Activated CD4-positive, alpha-beta T cell treated with anti-CD3 and anti-CD28 coated beads, Interleukin-2, amount 10 ng/mL, durations not matched to agents 24 days and 14 days (primary cell): Measurements from ENCODE around the gene OPCML. TPM values are rescaled to one million over a fixed set of nuclear protein-coding genes. Genes with fewer than 3 reads are reported as not detected.

Experiments
- DNase-seq: peaks from one replicate; pipeline ENCODE4 v3.0.0; 2022
- H3K27ac Mint-ChIP-seq: one replicate; pipeline ENCODE4 v1.8.0; 2022; ENCODE audit warnings: mild to moderate bottlenecking, mixed read lengths
- H3K27me3 Mint-ChIP-seq: one replicate; pipeline ENCODE4 v1.8.0; 2022; ENCODE audit warnings: mixed read lengths
- H3K36me3 Mint-ChIP-seq: one replicate; pipeline ENCODE4 v1.8.0; 2022; ENCODE audit warnings: low read depth, mild to moderate bottlenecking, mixed read lengths
- H3K4me1 Mint-ChIP-seq: one replicate; pipeline ENCODE4 v1.8.0; 2021; ENCODE audit warnings: mixed read lengths
- H3K4me3 Mint-ChIP-seq: one replicate; pipeline ENCODE4 v1.8.0; 2022; ENCODE audit warnings: mild to moderate bottlenecking, moderate library complexity, mixed read lengths
- H3K9me3 Mint-ChIP-seq: one replicate; pipeline ENCODE4 v1.8.0; 2021; ENCODE audit warnings: mixed read lengths
- intact Hi-C: fragments of 100-400 bp; cut with micrococcal nuclease; formaldehyde crosslinking; loops from one replicate; pipeline ENCODE4 v1.15.1; 2023
- total RNA-seq: library from RNA; stranded (reverse); gene quantifications from 2 replicates; pipeline ENCODE4 v1.2.3, GENCODE V29; 2022

The OPCML gene
- total RNA-seq, 1 donor from 2014 or later, result not detected

DNA sequence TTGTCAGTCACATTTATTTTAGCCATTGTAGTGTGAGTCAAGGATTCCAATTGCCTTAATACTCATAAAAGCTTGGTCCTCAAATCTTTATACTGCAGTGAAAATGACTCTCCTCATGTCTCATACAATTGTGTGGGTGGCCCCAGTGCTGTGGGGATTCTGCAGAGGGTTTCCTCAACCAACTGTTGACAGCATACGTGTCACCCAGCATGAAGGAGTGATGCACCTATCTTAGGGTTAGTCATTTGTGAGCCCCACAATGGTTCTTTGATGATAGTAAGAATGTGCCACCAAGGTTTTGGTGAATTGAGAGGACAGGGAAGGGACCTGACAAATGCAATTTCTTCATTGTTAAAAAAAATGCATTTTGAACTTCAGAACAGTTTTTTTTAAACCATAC lies 1046.2 kb downstream of the OPCML start:
- no peak for DNase-seq
- H3K36me3 Mint-ChIP-seq, result no peaks in the 10 kb centered on the region
- peaks cover 10% of the 10 kb centered on the region for H3K9me3 Mint-ChIP-seq
- no peaks in the 10 kb centered on the region for H3K4me1 Mint-ChIP-seq
- H3K4me3 Mint-ChIP-seq, result no peak overlapping the region
- intact Hi-C loops, result no loop called here
- H3K27ac Mint-ChIP-seq, result no peak overlapping the region
- no peaks in the 10 kb centered on the region for H3K27me3 Mint-ChIP-seq

DNA sequence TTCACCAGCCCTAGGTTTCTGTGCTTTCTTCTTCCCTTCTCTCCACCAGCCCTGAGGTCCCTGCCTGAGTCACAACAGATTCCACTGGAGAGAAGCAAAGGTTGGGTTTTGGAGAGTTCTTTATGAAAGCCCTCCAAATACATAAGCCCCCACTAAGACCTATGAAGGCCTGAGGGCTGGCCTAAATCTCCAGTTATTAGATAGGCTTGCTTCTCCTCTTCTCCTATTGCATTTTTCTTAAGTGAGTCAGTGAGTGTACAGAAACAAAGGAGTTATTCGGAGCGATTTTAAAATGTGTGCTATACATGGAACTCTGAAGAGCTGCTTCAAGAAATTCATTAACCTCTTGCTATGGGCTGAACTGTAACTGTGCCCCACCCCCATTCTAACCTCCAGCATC lies 1057.3 kb downstream of the OPCML start:
- H3K36me3 Mint-ChIP-seq, result no peaks in the 10 kb centered on the region
- H3K27me3 Mint-ChIP-seq, result no peaks in the 10 kb centered on the region
- no peak overlapping the region for H3K4me3 Mint-ChIP-seq
- no peak for DNase-seq
- H3K9me3 Mint-ChIP-seq, result peaks cover 12% of the 10 kb centered on the region
- no peak overlapping the region for H3K27ac Mint-ChIP-seq
- no peaks in the 10 kb centered on the region for H3K4me1 Mint-ChIP-seq
- intact Hi-C loops, result no loop called here

DNA sequence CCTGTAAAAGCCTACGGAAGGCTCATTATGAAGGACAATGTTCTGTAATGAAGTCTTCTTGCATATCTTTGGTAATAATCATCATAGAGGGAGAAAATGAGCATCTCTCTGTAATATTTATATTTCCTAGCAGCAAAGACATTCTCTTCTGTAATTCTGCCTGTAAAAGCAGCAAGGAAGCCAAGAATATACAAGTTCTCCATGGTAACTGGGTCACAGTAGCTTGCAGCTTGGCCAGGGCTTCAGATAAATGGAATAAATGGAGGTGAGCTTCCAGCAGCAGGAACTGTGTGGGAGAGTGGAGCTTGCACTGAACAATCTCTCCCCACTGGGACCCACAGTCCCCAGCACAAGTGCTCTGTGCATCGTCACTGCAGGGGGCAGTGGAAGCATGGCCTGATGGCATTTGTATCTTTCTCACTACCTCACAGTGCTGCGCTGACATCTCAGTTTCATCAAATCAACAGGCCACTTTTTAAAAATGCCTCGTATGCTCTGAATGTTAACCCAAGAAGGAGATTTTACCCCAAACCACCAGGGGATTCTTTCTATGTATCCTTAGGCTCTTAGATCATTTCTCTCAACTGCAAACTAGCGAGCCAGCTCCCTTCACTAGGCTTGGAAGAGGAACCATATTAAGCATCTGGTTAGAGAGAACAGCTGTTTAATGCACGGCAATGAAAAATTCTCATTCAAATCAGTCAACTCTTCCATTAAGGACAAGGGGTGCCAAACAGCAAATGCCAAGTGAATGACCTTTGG lies 1059.7 kb downstream of the OPCML start:
- H3K4me1 Mint-ChIP-seq, result no peaks in the 10 kb centered on the region
- no peaks in the 10 kb centered on the region for H3K36me3 Mint-ChIP-seq
- no peak for DNase-seq
- H3K9me3 Mint-ChIP-seq, result peaks cover 4% of the 10 kb centered on the region
- no peak overlapping the region for H3K4me3 Mint-ChIP-seq
- H3K27ac Mint-ChIP-seq, result no peak overlapping the region
- intact Hi-C loops, result no loop called here
- H3K27me3 Mint-ChIP-seq, result no peaks in the 10 kb centered on the region

DNA sequence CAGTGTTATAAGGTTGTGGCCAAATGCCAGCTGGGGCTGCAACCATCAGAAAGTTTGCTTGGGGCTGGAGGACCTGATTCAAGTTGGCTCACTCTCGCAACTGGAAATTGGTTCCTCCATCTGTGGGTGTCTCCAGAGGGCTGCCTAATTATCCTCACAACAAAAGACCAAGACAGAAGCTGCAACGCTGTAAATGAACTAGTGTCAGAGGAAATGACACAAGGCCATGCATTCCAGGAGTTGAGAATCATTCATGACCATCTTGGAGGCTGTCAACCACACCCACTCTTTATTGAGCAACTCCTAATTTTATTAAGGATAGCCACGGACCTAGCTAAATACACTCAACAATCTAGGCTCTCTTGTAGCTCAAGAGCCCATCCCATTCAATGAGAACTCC lies 1060.8 kb downstream of the OPCML start:
- Mint-ChIP-seq H3K36me3 (no peaks in the 10 kb centered on the region), H3K27ac (no peak overlapping the region), H3K4me3 (no peak overlapping the region), H3K4me1 (no peaks in the 10 kb centered on the region), H3K27me3 (no peaks in the 10 kb centered on the region), H3K9me3 (no peaks in the 10 kb centered on the region)
- intact Hi-C loops, result no loop called here
- DNase-seq, result no peak

DNA sequence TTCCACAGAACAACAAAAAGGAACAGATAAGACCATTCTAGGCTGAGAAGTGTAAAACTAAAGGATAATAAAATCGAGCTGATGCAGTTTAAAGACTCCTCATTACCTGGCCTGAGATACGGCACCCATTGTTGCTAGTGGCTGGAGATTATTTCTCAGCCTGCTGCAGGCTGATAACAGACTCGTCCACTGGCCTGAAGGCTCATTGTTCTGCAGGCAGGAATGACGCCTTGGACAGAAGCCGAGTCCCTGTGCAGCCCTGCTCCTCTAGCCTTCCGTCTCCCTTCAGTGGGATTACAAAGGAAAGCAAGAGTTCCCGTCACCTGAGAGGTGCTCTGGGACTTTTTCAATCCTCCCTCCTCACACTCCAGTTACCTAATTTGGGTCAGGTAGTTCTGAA lies 1065.3 kb downstream of the OPCML start:
- H3K27me3 Mint-ChIP-seq, result no peaks in the 10 kb centered on the region
- DNase-seq, result no peak
- intact Hi-C loops, result no loop called here
- no peak overlapping the region for H3K27ac Mint-ChIP-seq
- no peak overlapping the region for H3K4me3 Mint-ChIP-seq
- no peaks in the 10 kb centered on the region for H3K36me3 Mint-ChIP-seq
- H3K4me1 Mint-ChIP-seq, result no peaks in the 10 kb centered on the region
- no peaks in the 10 kb centered on the region for H3K9me3 Mint-ChIP-seq

DNA sequence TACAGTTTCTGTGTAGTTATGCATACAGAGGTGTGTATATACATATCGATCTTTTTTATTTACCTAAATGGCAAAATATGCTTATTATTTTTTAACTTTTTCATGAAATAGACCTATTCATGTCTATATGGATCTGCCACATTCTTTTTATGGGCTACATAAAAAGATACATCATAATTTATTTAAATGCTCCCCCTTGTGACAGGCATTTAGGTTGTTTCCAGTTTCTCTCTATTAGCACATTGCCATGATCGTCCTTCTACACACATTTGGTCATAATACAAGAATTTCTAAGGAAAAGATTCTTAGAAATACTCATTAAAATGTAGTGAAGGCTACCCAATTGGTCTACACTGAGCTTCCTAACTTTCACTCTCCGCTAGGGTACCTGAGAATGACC lies 1067.4 kb downstream of the OPCML start:
- Mint-ChIP-seq H3K4me3 (no peak overlapping the region), H3K9me3 (no peaks in the 10 kb centered on the region), H3K27ac (no peak overlapping the region), H3K27me3 (no peaks in the 10 kb centered on the region), H3K4me1 (no peaks in the 10 kb centered on the region), H3K36me3 (no peaks in the 10 kb centered on the region)
- intact Hi-C loops, result no loop called here
- no peak for DNase-seq

DNA sequence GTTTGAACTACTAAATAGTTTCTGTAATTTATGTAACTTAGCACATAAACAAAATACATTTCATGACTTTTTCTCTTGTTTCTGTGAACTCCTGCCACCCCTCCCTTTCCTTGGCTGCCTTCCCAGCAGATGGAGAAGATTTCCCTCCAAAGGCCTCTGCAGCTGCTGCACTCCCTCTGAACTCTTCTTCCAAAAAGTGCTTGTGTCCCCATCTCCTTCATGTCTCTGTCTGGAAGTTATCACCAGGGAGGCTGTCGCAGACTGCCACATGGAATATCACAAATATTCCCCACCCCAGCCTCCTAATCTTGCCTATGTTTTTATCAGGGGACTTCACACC lies 1068.3 kb downstream of the OPCML start:
- Mint-ChIP-seq H3K4me1 (no peaks in the 10 kb centered on the region), H3K27ac (no peak overlapping the region), H3K9me3 (no peaks in the 10 kb centered on the region), H3K27me3 (no peaks in the 10 kb centered on the region), H3K36me3 (no peaks in the 10 kb centered on the region), H3K4me3 (no peak overlapping the region)
- DNase-seq, result no peak
- intact Hi-C loops, result no loop called here

DNA sequence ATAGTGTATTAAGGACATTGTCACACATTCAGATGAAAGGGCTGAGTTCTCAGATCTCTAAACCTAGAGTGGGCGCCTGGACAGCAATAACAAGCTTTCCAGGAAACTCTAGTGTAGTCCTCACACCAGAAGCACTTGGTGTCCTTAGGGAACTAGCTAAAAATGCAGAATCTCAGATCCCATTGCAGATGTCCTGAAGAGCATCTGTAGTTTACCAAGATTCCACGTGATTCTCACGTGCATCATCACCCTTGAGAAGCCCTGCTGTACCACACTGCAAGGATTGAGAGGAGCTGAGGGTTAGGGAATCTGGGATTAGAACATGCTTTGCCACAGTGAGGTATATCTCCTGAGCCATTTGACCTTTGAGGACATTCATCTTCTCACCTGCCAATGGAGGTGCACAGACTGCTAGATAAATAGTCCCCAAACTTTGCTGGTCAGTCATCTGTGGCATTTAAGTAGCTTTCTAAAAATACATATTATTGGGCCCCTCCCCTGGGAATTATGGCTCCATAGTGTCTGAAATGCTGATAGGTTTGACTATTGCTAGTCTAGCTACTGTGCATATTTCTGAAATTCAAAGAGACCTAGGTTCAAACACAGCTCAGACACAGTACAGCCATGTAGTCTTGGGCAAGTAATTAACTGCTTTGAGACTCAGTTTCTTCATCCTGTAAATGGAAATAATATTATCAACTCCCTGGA lies 1068.9 kb downstream of the OPCML start:
- Mint-ChIP-seq H3K4me3 (no peak overlapping the region), H3K4me1 (no peaks in the 10 kb centered on the region), H3K27me3 (no peaks in the 10 kb centered on the region), H3K27ac (no peak overlapping the region), H3K36me3 (no peaks in the 10 kb centered on the region), H3K9me3 (no peaks in the 10 kb centered on the region)
- DNase-seq, result no peak
- intact Hi-C loops, result no loop called here

DNA sequence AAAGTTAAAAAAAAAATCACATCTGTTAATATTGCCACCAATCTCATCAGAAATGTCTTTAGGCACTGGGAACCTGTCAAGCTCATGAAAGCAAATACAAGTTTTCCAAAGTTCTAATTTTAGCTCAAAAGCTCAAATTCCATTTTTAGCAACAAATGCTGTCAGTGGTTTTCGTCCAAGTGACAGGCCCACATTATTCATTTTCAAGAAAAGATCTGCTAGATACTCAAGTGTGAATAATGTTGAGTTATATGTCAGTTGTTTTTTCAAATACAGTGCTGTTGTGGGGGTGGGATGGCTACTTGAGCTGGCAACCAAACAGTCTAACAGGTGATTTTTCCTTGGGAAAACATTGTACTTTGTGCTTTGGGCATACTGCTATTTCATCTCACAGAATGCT lies 1072.6 kb downstream of the OPCML start:
- no peaks in the 10 kb centered on the region for H3K27me3 Mint-ChIP-seq
- no peak overlapping the region for H3K4me3 Mint-ChIP-seq
- no peak for DNase-seq
- no peaks in the 10 kb centered on the region for H3K9me3 Mint-ChIP-seq
- no peak overlapping the region for H3K27ac Mint-ChIP-seq
- no peaks in the 10 kb centered on the region for H3K4me1 Mint-ChIP-seq
- H3K36me3 Mint-ChIP-seq, result no peaks in the 10 kb centered on the region
- intact Hi-C loops, result no loop called here

DNA sequence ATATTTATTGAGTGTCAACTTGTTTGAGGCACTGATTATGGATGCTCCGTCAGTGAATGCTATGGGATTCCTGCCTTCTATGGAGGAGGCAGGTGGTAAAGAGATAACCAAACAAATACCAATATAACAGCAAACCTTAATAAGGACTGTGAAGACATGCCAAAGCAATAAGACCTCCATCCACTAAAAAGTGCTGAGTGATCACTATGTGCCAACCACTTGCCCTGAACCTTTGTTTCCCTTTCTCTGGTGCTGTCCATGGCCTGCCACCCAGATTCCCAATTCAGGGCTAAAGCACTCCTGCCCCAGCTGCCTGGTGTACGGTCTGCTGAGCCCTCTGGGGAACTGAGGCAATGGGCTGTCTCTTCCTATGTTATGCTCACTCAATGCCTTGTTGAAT lies 1074.9 kb downstream of the OPCML start:
- no peaks in the 10 kb centered on the region for H3K36me3 Mint-ChIP-seq
- no peak overlapping the region for H3K27ac Mint-ChIP-seq
- intact Hi-C loops, result no loop called here
- no peaks in the 10 kb centered on the region for H3K27me3 Mint-ChIP-seq
- no peak overlapping the region for H3K4me3 Mint-ChIP-seq
- H3K4me1 Mint-ChIP-seq, result no peaks in the 10 kb centered on the region
- H3K9me3 Mint-ChIP-seq, result peaks cover 7% of the 10 kb centered on the region
- no peak for DNase-seq

DNA sequence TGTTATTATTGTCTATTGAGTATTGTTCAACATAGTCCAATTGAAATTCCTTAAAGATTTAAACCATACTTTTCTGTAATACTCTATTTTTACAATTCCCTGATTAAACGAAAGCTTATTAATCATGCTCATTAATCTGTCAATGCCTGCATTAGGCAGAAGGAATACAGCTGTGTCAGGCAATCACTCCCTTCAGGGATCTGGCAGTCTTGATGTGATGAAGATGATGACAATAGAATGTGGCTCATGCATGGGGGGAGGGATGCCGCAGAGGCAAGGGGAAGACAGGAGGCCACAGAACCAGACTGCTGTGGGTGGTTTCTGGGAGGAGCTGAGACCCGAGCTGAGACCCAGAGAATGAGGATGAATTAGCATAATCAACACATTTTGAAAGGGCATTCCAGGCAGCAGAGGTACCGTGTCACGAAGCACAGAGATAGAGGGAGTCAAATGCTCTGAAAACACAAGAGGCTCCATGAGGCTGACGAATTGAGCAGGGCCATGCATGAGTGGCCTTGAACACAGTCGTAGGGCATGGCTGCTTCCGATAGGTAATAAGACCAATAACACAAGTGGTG lies 1075.5 kb downstream of the OPCML start:
- Mint-ChIP-seq H3K4me3 (no peak overlapping the region), H3K9me3 (peaks cover 9% of the 10 kb centered on the region), H3K27ac (no peak overlapping the region), H3K27me3 (no peaks in the 10 kb centered on the region), H3K36me3 (no peaks in the 10 kb centered on the region), H3K4me1 (no peaks in the 10 kb centered on the region)
- intact Hi-C loops, result no loop called here
- no peak for DNase-seq

DNA sequence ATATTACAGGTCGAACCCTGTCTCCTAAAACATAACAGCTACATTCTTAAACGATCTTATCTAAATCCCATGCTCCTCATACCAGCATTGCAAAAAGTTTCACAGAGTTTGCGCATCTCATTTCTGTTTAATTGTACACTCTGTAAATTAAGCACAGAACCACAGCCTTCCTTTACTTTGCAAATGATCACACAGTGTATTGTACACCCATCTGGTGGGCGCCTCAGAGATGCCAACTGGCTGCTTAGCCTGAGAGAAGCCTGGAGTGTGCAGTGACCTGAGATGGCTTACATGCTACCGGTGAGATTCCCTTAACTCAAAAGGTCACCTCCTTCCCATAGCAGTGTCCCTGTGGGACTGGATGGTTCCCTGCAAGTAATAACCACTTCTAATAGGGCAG lies 1077.3 kb downstream of the OPCML start:
- intact Hi-C loops, result no loop called here
- Mint-ChIP-seq H3K4me1 (no peaks in the 10 kb centered on the region), H3K27ac (no peak overlapping the region), H3K4me3 (no peak overlapping the region), H3K9me3 (peaks cover 12% of the 10 kb centered on the region), H3K36me3 (no peaks in the 10 kb centered on the region), H3K27me3 (no peaks in the 10 kb centered on the region)
- no peak for DNase-seq

DNA sequence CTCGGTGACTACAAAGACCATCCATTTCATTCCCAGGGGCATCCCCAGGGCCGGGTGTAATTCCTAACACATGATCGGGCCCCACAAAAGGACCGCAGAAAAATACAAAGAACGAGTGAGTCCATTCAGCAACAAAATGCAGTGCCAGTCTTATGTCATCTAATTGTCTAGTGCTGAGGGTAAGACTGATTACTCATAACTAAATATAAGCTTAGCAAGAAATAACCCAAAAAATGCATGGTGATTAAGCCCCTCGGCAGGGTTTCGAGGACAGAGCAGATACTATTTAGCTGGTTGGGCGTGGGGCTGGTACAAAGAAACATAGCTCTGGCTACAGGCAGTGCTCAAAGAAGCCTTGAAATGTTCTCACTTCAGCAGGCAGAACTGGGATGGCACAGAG lies 1078.9 kb downstream of the OPCML start:
- Mint-ChIP-seq H3K27ac (no peak overlapping the region), H3K36me3 (no peaks in the 10 kb centered on the region), H3K4me1 (no peaks in the 10 kb centered on the region), H3K9me3 (peaks cover 12% of the 10 kb centered on the region), H3K4me3 (no peak overlapping the region), H3K27me3 (no peaks in the 10 kb centered on the region)
- intact Hi-C loops, result no loop called here
- DNase-seq, result no peak

DNA sequence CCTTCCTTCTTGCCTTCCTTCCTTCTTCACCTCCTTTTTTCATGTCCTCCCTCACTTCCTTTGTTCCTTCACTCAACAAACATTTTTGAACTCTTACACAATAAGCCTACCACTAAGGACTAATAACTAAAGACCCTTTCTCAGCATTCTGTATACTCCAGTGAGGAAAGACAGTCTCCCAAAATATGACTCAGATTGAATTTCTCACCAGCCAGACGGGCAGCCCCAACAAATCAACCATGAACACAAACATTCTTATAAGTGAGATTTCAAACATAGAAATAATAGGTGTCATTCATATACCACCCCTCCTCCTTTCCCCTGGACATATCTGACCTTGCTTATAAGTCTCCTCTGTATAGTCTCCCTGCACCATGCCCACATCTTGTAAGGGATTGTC lies 1079.7 kb downstream of the OPCML start:
- Mint-ChIP-seq H3K4me1 (no peaks in the 10 kb centered on the region), H3K27me3 (no peaks in the 10 kb centered on the region), H3K9me3 (peaks cover 12% of the 10 kb centered on the region), H3K36me3 (no peaks in the 10 kb centered on the region), H3K4me3 (no peak overlapping the region), H3K27ac (no peak overlapping the region)
- DNase-seq, result no peak
- intact Hi-C loops, result no loop called here
